Mesendoderm (in vitro differentiated cells): Measurements from ENCODE around the gene CEP83.

Source experiments
- DNase-seq: peaks from one replicate; pipeline ENCODE4 v3.0.0; 2013
- H2AK5ac ChIP-seq: 2 replicates; pipeline ENCODE4 v1.6.1; 2013; ENCODE audit warnings: low read length, inconsistent platforms
- H2BK120ac ChIP-seq: 2 replicates; pipeline ENCODE4 v1.6.1; 2013; ENCODE audit warnings: low read depth, mild to moderate bottlenecking, low read length, moderate library complexity, mixed read lengths
- H2BK15ac ChIP-seq: replicated peaks from 2 replicates; pipeline ENCODE4 v1.6.1; 2013; ENCODE audit warnings: low read depth, mild to moderate bottlenecking, moderate library complexity
- H2BK5ac ChIP-seq: 2 replicates; pipeline ENCODE4 v1.6.1; 2013; ENCODE audit warnings: low read length, inconsistent platforms
- H3K18ac ChIP-seq: 2 replicates; pipeline ENCODE4 v1.6.1; 2013; ENCODE audit warnings: mild to moderate bottlenecking, low read length, mixed read lengths
- H3K23ac ChIP-seq: one replicate; pipeline ENCODE4 v1.6.1; 2013; ENCODE audit warnings: low read length
- H3K27ac ChIP-seq: 2 replicates; pipeline ENCODE4 v1.5.1; 2013; ENCODE audit warnings: low read depth, mild to moderate bottlenecking, inconsistent platforms, low read length, moderate library complexity
- H3K27me3 ChIP-seq: 2 replicates; pipeline ENCODE4 v1.6.1; 2013; ENCODE audit warnings: low read length, control low read depth, mild to moderate bottlenecking, inconsistent platforms; ENCODE audit not compliant: insufficient read depth, poor library complexity
- H3K36me3 ChIP-seq: 2 replicates; pipeline ENCODE4 v1.6.1; 2013; ENCODE audit warnings: low read length, inconsistent platforms; ENCODE audit not compliant: control insufficient read depth, insufficient read depth
- H3K4ac ChIP-seq: one replicate; pipeline ENCODE4 v1.6.1; 2013; ENCODE audit warnings: low read depth, mild to moderate bottlenecking, low read length, moderate library complexity
- H3K4me1 ChIP-seq: 2 replicates; pipeline ENCODE4 v1.6.1; 2013; ENCODE audit warnings: low read depth, low read length, inconsistent platforms; ENCODE audit not compliant: control insufficient read depth
- H3K4me2 ChIP-seq: 2 replicates; pipeline ENCODE4 v1.6.1; 2013; ENCODE audit warnings: low read length
- H3K4me3 ChIP-seq: 2 replicates; pipeline ENCODE4 v1.5.1; 2013; ENCODE audit warnings: mild to moderate bottlenecking, low read length
- H3K56ac ChIP-seq: one replicate; pipeline ENCODE4 v1.6.1; 2013; ENCODE audit warnings: low read length
- H3K79me1 ChIP-seq: 2 replicates; pipeline ENCODE4 v1.6.1; 2013; ENCODE audit warnings: low read length, inconsistent platforms
- H3K79me2 ChIP-seq: 2 replicates; pipeline ENCODE4 v1.6.1; 2013; ENCODE audit warnings: mild to moderate bottlenecking, low read length; ENCODE audit not compliant: control insufficient read depth, insufficient read depth
- H3K9ac ChIP-seq: 2 replicates; pipeline ENCODE4 v1.6.1; 2013; ENCODE audit warnings: low read length, inconsistent platforms
- H4K5ac ChIP-seq: one replicate; pipeline ENCODE4 v1.6.1; 2013; ENCODE audit warnings: low read length
- H4K8ac ChIP-seq: one replicate; pipeline ENCODE4 v1.6.1; 2013; ENCODE audit warnings: low read depth, mild to moderate bottlenecking, control low read depth, low read length, moderate library complexity
- WGBS: extraction: QIAGEN DNeasy Blood & Tissue Kit; methylation state at CpG from one replicate; pipeline ENCODE4 v1.1.7; 2013; ENCODE audit warnings: low lambda C conversion rate, missing lambda C conversion rate; ENCODE audit not compliant: insufficient coverage; ENCODE audit errors: extremely low coverage; 5-methylcytosine and 5-hydroxymethylcytosine counted together

CEP83 gene

GRCh38 chr12:94284046-94284445 lies 175.6 kb downstream of the CEP83 start:
- H3K27me3 ChIP-seq = no peaks in the 10 kb centered on the region
- no peaks in the 10 kb centered on the region for H3K79me1 ChIP-seq
- H3K79me2 ChIP-seq = no peaks in the 10 kb centered on the region

GRCh38 chr12:94282675-94283074 lies 177.0 kb downstream of the CEP83 start:
- Histone ChIP-seq H4K8ac (no peak overlapping the region), H2BK120ac (no peak overlapping the region), H3K18ac (no peak overlapping the region), H3K4me1 (no peaks in the 10 kb centered on the region), H4K5ac (no peak overlapping the region), H3K4me3 (no peak overlapping the region), H2BK15ac (no peak overlapping the region), H3K56ac (no peak overlapping the region), H3K4ac (no peak overlapping the region), H3K9ac (no peak overlapping the region), H3K27me3 (no peaks in the 10 kb centered on the region), H3K79me1 (no peaks in the 10 kb centered on the region), H3K36me3 (no peaks in the 10 kb centered on the region), H3K79me2 (no peaks in the 10 kb centered on the region), H2AK5ac (no peak overlapping the region), H2BK5ac (no peak overlapping the region), H3K23ac (no peak overlapping the region), H3K4me2 (no peak overlapping the region), H3K27ac (no peak overlapping the region)
- DNase-seq = no peak
- WGBS = no CpG with 5 or more reads among the region's 7 CpGs

More at GRCh38 chr12:94284046-94284445, 175.6 kb downstream of the CEP83 start:
- Histone ChIP-seq H3K23ac (no peak overlapping the region), H4K5ac (no peak overlapping the region), H3K9ac (no peak overlapping the region), H3K4me1 (no peaks in the 10 kb centered on the region), H3K4me2 (no peak overlapping the region), H4K8ac (no peak overlapping the region), H2BK5ac (no peak overlapping the region), H3K56ac (no peak overlapping the region), H3K4me3 (no peak overlapping the region), H2BK120ac (no peak overlapping the region), H3K36me3 (no peaks in the 10 kb centered on the region), H3K18ac (no peak overlapping the region), H3K27ac (no peak overlapping the region), H3K4ac (no peak overlapping the region), H2BK15ac (no peak overlapping the region), H2AK5ac (no peak overlapping the region)
- WGBS = no CpG with 5 or more reads among the region's 1 CpG
- DNase-seq = no peak

GRCh38 chr12:94280063-94280462 lies 179.6 kb downstream of the CEP83 start:
- no peaks in the 10 kb centered on the region for H3K36me3 ChIP-seq
- H2AK5ac ChIP-seq = no peak overlapping the region
- H3K79me1 ChIP-seq = no peaks in the 10 kb centered on the region
- H3K27ac ChIP-seq = no peak overlapping the region
- no peaks in the 10 kb centered on the region for H3K4me1 ChIP-seq
- H3K4ac ChIP-seq = no peak overlapping the region
- no peak overlapping the region for H2BK15ac ChIP-seq
- no peak overlapping the region for H3K4me3 ChIP-seq
- no peak for DNase-seq
- H3K27me3 ChIP-seq = no peaks in the 10 kb centered on the region
- H3K4me2 ChIP-seq = no peak overlapping the region
- no peak overlapping the region for H4K5ac ChIP-seq
- no peak overlapping the region for H3K56ac ChIP-seq
- H3K9ac ChIP-seq = no peak overlapping the region
- H4K8ac ChIP-seq = no peak overlapping the region
- H3K23ac ChIP-seq = no peak overlapping the region
- H2BK120ac ChIP-seq = no peak overlapping the region
- H3K79me2 ChIP-seq = no peaks in the 10 kb centered on the region
- WGBS = no CpG with 5 or more reads among the region's 7 CpGs
- no peak overlapping the region for H3K18ac ChIP-seq
- H2BK5ac ChIP-seq = no peak overlapping the region

GRCh38 chr12:94277426-94278000 lies 182.2 kb downstream of the CEP83 start:
- H3K36me3 ChIP-seq = no peaks in the 10 kb centered on the region
- no peak overlapping the region for H4K8ac ChIP-seq
- H4K5ac ChIP-seq = no peak overlapping the region
- H3K27me3 ChIP-seq = no peaks in the 10 kb centered on the region
- H3K18ac ChIP-seq = no peak overlapping the region
- no peak overlapping the region for H3K4ac ChIP-seq
- no CpG with 5 or more reads among the region's 9 CpGs for WGBS
- H2BK120ac ChIP-seq = no peak overlapping the region
- H2BK5ac ChIP-seq = no peak overlapping the region
- H2AK5ac ChIP-seq = no peak overlapping the region
- H3K4me1 ChIP-seq = no peaks in the 10 kb centered on the region
- H3K79me1 ChIP-seq = no peaks in the 10 kb centered on the region
- H3K27ac ChIP-seq = no peak overlapping the region
- no peak for DNase-seq
- no peaks in the 10 kb centered on the region for H3K79me2 ChIP-seq
- no peak overlapping the region for H2BK15ac ChIP-seq
- no peak overlapping the region for H3K9ac ChIP-seq
- H3K23ac ChIP-seq = no peak overlapping the region
- no peak overlapping the region for H3K4me2 ChIP-seq
- H3K4me3 ChIP-seq = no peak overlapping the region
- no peak overlapping the region for H3K56ac ChIP-seq

- Histone ChIP-seq H3K4me1 (no peaks in the 10 kb centered on the region), H3K9ac (no peak overlapping the region), H4K8ac (no peak overlapping the region), H2BK120ac (no peak overlapping the region), H3K27me3 (no peaks in the 10 kb centered on the region), H3K18ac (no peak overlapping the region), H2AK5ac (no peak overlapping the region), H3K23ac (no peak overlapping the region), H3K36me3 (no peaks in the 10 kb centered on the region), H3K4ac (no peak overlapping the region), H3K79me1 (no peaks in the 10 kb centered on the region), H2BK15ac (no peak overlapping the region), H3K79me2 (no peaks in the 10 kb centered on the region), H2BK5ac (no peak overlapping the region), H3K27ac (no peak overlapping the region), H4K5ac (no peak overlapping the region), H3K4me3 (no peak overlapping the region), H3K56ac (no peak overlapping the region), H3K4me2 (no peak overlapping the region)
- DNase-seq = no peak
- WGBS = no CpG with 5 or more reads among the region's 6 CpGs
These were observed 182.9 kb downstream of the CEP83 start for GRCh38 chr12:94276725-94277124.

GRCh38 chr12:94273272-94273671 lies 186.4 kb downstream of the CEP83 start:
- Histone ChIP-seq H3K79me2 (no peaks in the 10 kb centered on the region), H4K8ac (no peak overlapping the region), H3K27me3 (no peaks in the 10 kb centered on the region), H3K9ac (no peak overlapping the region), H3K4me1 (no peaks in the 10 kb centered on the region), H2AK5ac (no peak overlapping the region), H3K23ac (no peak overlapping the region), H3K36me3 (no peaks in the 10 kb centered on the region), H3K27ac (no peak overlapping the region), H2BK15ac (no peak overlapping the region), H3K4me3 (no peak overlapping the region), H3K79me1 (no peaks in the 10 kb centered on the region), H3K4ac (no peak overlapping the region), H3K56ac (no peak overlapping the region), H3K4me2 (no peak overlapping the region), H4K5ac (no peak overlapping the region), H3K18ac (no peak overlapping the region), H2BK120ac (no peak overlapping the region), H2BK5ac (no peak overlapping the region)
- DNase-seq = no peak
- WGBS = no CpG with 5 or more reads among the region's 3 CpGs
